HCT116 (cell line): ENCODE data around the gene DIPK1B.

ENCODE experiments used
- CEBPB ChIP-seq: IDR thresholded peaks from 2 replicates; pipeline ENCODE4 v1.6.1; 2012; ENCODE audit warnings: low read depth
- EGR1 ChIP-seq: IDR thresholded peaks from 2 replicates; pipeline ENCODE4 v1.6.1; 2012; ENCODE audit warnings: low read depth
- ELF1 ChIP-seq: IDR thresholded peaks from 2 replicates; pipeline ENCODE4 v1.6.1; 2012; ENCODE audit warnings: low read depth, borderline replicate concordance
- EZH2phosphoT487 ChIP-seq: fragments of 200-600 bp; IDR thresholded peaks from 2 replicates; pipeline ENCODE4 v1.6.1; 2018; ENCODE audit warnings: antibody characterized with exemption, borderline replicate concordance
- POLR2A ChIP-seq: IDR thresholded peaks from 2 replicates; pipeline ENCODE4 v1.7.0; 2011; ENCODE audit warnings: borderline replicate concordance; ENCODE audit not compliant: insufficient read depth, insufficient read length; ENCODE audit errors: extremely low read depth
- POLR2AphosphoS5 ChIP-seq: IDR thresholded peaks from 2 replicates; pipeline ENCODE4 v1.6.1; 2011; ENCODE audit warnings: mild to moderate bottlenecking, low read depth, low read length, moderate library complexity
- SIN3A ChIP-seq: IDR thresholded peaks from 2 replicates; pipeline ENCODE4 v1.6.1; 2012; ENCODE audit warnings: low read depth
- ZNF274 ChIP-seq: fragments of 200-500 bp; sonication (Bioruptor generic); IDR thresholded peaks from 2 replicates; pipeline ENCODE4 v1.6.1; 2014; ENCODE audit warnings: mild to moderate bottlenecking, low read depth, low read length, inconsistent platforms
- TF ChIP-seq, protein P1 (sequence below), 3 experiments: fragments of 200-600 bp in 1 of 3; sonication (generic) in 1 of 3; IDR thresholded peaks in 2 of 3; conservative IDR thresholded peaks in 1 of 3; 2 replicates each; pipeline ENCODE4 v1.5.1; 2012 to 2017; ENCODE audit warnings: low read depth in 2 of 3, low read length in 2 of 3, antibody characterized with exemption in 1 of 3, borderline replicate concordance in 1 of 3, control low read depth in 1 of 3, mild to moderate bottlenecking in 1 of 3, mixed read lengths in 1 of 3, mixed run types in 1 of 3, moderate library complexity in 1 of 3; ENCODE audit not compliant: insufficient read depth in 1 of 3
- TF ChIP-seq, protein P2 (sequence below): IDR thresholded peaks from 2 replicates; pipeline ENCODE4 v1.6.1; 2012
- TF ChIP-seq, protein P3 (sequence below): IDR thresholded peaks from 2 replicates; pipeline ENCODE4 v1.6.1; 2012
- TF ChIP-seq, protein P4 (sequence below): IDR thresholded peaks from 2 replicates; pipeline ENCODE4 v1.6.1; 2011; ENCODE audit warnings: mild to moderate bottlenecking, low read length, moderate library complexity; ENCODE audit not compliant: insufficient replicate concordance; ENCODE audit errors: extremely low read depth

DNA sequence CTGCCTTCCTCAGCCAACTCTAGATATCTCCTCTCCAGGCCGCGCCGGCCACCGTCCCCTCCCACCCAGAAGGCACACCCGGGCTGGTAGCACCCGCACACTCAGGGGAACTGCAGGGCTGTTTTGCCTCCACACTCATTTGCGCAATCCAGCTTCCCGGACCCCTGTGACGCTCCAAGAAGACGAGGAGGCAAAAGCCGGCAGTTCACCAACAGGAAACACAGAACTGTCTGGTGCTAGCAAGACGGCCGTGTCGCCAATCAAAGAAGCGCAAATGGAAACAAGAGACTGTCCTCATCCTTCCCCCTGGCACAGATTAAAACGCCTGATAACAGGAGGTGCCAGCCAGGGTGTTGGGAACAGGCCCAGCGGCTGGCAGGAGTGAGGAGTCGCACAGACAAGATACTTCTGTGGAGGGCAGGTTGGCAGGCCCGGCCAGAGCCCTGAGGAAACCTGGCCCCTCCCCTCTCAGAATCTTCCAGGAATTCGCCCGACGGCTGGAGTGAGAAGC is 32.9 kb upstream of the DIPK1B start:
- TF ChIP-seq SIN3A (no peak), ZNF274 (no peak), POLR2AphosphoS5 (no peak), ELF1 (no peak), EZH2phosphoT487 (no peak), POLR2A (no peak), CEBPB (no peak), EGR1 (no peak)
- TF ChIP-seq, protein P1, sequence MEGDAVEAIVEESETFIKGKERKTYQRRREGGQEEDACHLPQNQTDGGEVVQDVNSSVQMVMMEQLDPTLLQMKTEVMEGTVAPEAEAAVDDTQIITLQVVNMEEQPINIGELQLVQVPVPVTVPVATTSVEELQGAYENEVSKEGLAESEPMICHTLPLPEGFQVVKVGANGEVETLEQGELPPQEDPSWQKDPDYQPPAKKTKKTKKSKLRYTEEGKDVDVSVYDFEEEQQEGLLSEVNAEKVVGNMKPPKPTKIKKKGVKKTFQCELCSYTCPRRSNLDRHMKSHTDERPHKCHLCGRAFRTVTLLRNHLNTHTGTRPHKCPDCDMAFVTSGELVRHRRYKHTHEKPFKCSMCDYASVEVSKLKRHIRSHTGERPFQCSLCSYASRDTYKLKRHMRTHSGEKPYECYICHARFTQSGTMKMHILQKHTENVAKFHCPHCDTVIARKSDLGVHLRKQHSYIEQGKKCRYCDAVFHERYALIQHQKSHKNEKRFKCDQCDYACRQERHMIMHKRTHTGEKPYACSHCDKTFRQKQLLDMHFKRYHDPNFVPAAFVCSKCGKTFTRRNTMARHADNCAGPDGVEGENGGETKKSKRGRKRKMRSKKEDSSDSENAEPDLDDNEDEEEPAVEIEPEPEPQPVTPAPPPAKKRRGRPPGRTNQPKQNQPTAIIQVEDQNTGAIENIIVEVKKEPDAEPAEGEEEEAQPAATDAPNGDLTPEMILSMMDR (IDR thresholded peaks at IDR 0.05 in 2 of 3, conservative IDR thresholded peaks at IDR 0.05 in 1 of 3; ENCODE audit: borderline replicate concordance in 1 of 3, insufficient read depth in 1 of 3, low read depth in 2 of 3, low read length in 2 of 3), result no peak
- TF ChIP-seq, protein P2, sequence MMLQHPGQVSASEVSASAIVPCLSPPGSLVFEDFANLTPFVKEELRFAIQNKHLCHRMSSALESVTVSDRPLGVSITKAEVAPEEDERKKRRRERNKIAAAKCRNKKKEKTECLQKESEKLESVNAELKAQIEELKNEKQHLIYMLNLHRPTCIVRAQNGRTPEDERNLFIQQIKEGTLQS, result no peak
- TF ChIP-seq, protein P3, sequence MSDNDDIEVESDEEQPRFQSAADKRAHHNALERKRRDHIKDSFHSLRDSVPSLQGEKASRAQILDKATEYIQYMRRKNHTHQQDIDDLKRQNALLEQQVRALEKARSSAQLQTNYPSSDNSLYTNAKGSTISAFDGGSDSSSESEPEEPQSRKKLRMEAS, result no peak
- TF ChIP-seq, protein P4, sequence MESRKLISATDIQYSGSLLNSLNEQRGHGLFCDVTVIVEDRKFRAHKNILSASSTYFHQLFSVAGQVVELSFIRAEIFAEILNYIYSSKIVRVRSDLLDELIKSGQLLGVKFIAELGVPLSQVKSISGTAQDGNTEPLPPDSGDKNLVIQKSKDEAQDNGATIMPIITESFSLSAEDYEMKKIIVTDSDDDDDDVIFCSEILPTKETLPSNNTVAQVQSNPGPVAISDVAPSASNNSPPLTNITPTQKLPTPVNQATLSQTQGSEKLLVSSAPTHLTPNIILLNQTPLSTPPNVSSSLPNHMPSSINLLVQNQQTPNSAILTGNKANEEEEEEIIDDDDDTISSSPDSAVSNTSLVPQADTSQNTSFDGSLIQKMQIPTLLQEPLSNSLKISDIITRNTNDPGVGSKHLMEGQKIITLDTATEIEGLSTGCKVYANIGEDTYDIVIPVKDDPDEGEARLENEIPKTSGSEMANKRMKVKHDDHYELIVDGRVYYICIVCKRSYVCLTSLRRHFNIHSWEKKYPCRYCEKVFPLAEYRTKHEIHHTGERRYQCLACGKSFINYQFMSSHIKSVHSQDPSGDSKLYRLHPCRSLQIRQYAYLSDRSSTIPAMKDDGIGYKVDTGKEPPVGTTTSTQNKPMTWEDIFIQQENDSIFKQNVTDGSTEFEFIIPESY, result no peak
